Epithelial cell of esophagus (primary cell): Measurements from ENCODE around the gene TPSAB1.
"Not testable (repeated sequence)": the region's sequence is repeated elsewhere in the genome, so short reads cannot be mapped to it uniquely, and the experiment has no call there.

Source experiments
- DNase-seq: peaks from one replicate; pipeline ENCODE4 v3.0.0; 2010; ENCODE audit warnings: low read depth
- H3K4me3 ChIP-seq: 2 replicates; pipeline ENCODE4 v1.5.1; 2011; ENCODE audit warnings: mild to moderate bottlenecking, low read length, control low read depth
- TF ChIP-seq, protein P1 (sequence below): IDR thresholded peaks from 2 replicates; pipeline ENCODE4 v1.5.1; 2011; ENCODE audit warnings: low read depth, mild to moderate bottlenecking, low read length, control low read depth, inconsistent platforms; ENCODE audit not compliant: insufficient read depth; ENCODE audit errors: missing control alignments

The TPSAB1 gene

DNA sequence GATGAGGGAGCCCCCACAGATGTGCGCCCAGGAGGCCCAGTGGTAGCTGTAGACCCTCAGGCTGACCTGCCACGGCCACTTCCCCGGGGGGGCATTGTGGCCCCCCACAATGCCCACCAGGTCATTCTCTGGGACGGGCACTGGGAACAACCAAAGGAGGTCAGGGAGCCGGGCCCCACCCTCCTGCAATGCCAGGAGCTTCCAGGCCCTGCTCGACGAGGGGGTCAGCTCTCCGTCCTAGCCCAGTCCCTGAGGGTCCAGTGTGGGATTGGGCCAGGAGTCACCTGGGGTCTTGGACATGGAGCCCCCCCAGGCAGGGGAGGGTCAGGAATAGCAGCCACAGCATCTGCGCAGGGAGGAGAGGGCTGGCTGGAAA lies 22.3 kb downstream of the TPSAB1 start:
- DNase-seq, result no peak
- TF ChIP-seq, protein P1, sequence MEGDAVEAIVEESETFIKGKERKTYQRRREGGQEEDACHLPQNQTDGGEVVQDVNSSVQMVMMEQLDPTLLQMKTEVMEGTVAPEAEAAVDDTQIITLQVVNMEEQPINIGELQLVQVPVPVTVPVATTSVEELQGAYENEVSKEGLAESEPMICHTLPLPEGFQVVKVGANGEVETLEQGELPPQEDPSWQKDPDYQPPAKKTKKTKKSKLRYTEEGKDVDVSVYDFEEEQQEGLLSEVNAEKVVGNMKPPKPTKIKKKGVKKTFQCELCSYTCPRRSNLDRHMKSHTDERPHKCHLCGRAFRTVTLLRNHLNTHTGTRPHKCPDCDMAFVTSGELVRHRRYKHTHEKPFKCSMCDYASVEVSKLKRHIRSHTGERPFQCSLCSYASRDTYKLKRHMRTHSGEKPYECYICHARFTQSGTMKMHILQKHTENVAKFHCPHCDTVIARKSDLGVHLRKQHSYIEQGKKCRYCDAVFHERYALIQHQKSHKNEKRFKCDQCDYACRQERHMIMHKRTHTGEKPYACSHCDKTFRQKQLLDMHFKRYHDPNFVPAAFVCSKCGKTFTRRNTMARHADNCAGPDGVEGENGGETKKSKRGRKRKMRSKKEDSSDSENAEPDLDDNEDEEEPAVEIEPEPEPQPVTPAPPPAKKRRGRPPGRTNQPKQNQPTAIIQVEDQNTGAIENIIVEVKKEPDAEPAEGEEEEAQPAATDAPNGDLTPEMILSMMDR, result no peak
- H3K4me3 ChIP-seq, result no peak overlapping the region

DNA sequence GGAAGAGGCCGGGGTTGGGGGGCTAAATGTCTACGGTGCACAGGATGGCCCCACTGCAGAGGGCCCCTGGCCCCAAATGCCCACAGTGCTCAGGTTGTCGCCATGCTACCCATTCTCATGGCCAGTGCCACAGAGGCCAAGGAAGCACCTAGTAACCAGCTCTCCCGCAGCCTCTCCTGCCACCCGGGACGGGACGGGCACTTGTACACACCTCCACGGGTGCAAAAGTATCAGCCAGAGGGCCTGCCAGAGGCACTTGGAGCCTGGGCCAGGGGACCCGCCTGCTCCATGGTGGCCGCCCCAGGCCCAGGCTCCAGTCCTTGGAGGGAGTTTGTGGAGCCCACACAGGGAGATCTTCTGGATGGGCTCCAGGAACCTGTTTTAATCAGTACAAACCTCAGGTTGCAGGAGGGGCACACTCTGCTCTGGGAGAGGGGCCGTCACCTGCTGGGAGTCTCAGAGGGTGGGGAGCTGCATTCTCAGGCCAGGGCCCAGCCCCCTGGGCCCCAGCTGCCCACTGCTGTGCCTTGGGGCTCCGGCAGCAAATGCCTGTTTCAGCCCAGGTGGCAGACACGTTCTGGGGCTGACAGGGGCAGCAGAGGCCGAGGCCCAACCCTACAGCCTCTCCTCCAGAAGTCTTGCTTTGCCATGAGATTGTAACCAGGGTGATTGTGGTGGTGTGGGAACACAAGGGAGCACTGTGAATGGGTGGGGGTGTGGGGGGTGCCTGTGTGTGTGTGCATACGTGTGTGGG lies 23.3 kb downstream of the TPSAB1 start:
- no peak for DNase-seq
- TF ChIP-seq, protein P1, result no peak
- H3K4me3 ChIP-seq, result no peak overlapping the region

DNA sequence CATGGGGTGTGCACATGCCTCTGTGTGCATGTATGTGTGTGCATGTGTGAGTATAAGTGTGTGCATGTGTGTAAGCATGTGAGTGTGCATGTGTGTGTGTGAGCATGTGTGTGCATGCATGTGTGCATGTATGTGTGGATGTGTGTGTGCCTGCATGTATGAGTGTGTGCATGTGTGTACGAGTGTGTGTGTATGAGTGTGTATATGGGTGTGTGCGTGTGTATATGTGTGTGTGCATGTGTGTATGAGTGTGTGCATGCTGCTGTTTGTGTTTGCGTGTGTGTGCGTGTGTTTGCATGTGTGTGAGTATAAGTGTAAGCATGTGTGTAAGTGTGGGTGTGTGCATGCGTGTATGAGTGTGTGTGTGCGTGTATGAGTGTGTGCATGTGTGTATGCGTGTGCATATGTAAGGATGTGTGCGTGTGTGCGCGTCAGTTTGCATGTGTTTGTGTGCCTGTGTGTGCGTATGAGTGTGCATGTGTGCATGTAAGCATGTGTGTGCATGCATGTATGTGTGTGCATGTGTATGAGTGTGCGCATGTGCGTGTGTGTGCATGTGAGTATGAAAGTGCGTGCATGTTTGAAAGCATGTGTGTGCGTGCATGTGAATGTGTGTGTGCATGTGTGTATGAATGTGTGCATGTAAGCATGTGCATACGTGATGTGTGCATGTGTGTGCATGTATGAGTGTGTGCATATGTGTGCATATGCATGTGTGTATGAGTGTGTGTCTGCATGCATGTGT lies 24.0 kb downstream of the TPSAB1 start:
- no peak for DNase-seq
- TF ChIP-seq, protein P1, result no peak
- no peak overlapping the region for H3K4me3 ChIP-seq

DNA sequence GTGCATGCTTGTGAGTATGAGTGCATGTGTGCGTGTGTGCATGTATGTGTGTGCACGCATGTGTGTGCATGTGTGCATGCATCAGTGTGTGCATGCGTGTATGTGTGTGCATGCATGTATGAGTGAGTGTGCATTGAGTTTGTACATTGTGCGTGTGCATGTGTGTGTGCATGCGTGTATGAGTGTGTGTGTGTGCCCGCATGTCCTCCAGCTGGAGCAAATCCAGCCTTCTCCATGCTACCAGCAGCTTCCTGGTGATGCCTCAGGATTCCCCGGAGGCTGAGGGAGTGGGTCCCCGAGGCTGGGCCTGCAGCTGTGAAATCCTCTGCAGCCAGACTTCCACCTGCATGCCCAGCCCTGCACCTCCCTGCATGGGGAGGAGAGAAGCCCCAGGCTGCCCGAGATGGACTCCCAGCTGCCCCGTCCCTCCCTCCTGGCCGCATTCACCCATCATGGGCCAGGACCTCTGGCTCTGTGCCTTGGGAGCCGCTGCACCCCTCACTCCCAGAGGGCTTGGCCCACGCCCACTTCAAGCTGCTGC lies 24.7 kb downstream of the TPSAB1 start:
- TF ChIP-seq, protein P1, result no peak

DNA sequence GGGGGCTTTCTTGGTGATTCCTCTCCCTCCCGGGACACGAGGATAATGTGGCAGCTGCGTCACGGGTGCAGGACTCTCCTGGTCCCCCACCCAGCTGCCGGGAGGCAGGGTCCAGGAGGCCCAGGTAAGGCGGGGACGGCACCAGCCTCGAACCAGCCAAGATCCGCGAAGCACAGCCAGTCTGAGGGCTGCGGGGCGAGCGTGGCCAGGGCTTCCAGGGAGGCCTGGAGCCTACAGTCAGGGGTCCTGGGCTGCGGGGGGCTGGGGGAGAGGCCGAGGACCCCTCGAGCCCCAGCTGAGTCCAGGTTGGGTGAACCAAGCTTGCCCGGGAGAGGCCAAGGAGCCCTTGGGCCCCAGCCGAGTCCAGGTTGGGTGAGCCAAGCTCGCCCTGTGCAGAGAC lies 25.3 kb downstream of the TPSAB1 start:
- no peak overlapping the region for H3K4me3 ChIP-seq
- TF ChIP-seq, protein P1, result no peak

More for the DNA sequence above, 24.7 kb downstream of the TPSAB1 start:
- no peak for DNase-seq
- H3K4me3 ChIP-seq, result no peak overlapping the region

DNA sequence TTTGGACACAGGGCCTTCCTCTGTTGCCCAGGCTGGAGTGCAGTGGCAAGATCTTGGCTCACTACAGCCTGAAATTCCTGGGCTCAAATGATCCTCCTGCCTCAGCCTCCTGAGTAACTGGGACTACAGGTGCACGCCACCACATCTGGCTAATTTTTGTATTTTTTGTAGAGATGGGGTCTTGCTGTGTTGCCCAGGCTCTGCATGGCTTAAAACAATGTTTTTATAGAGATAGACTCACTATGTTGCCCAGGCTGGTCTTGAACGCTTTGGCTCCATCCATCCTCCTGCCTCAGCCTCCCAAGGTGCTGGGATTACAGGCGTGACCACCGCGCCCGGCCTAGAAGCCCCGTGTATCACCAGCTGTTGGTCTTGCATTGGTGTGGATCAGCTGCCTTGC lies 28.9 kb downstream of the TPSAB1 start:
- not testable (repeated sequence) for DNase-seq, H3K4me3 ChIP-seq

More for the DNA sequence above, 25.3 kb downstream of the TPSAB1 start:
- DNase-seq, result no peak

DNA sequence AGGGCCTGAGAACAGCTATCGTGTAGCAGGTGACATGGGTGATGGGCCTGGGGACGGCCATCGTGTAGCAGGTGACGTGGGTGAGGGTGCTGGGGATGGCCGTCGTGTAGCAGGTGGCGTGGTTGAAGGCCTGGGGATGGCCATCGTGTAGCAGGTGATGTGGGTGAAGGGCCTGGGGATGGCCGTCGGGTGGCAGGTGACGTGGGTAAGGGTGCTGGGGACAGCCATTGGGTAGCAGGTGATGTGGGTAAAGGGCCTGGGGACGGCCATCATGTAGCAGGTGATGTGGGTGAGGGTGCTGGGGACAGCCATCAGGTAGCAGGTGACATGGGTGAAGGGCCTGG lies 30.8 kb downstream of the TPSAB1 start:
- H3K4me3 ChIP-seq, result no peak overlapping the region
- TF ChIP-seq, protein P1, result no peak
- no peak for DNase-seq

DNA sequence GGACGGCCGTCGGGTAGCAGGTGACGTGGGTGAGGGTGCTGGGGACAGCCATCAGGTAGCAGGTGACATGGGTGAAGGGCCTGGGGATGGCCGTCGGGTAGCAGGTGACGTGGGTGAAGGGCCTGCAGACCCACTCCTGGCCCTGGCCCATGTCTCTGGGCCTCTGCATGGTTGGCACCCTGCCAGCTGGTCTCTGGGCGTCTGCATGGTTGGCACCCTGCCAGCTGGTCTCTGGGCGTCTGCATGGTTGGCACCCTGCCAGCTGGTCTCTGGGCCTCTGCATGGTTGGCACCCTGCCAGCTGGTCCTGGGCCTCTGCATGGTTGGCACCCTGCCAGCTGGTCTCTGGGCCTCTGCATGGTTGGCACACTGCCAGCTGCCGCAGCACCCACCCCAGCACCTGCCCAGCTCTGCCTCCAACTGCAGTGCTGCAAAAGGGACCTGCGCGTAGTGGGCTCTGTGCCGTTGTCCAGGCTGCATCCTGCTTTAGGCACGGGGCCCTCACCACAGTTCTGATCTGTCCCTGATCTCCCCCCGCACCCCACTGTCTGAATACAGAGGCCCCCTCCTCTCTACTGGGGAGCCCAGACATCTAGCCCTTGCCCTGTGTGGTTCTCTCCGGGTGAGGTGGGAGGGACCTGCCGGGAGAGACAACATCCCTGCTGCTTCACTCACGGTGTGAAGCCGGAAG lies 31.4 kb downstream of the TPSAB1 start:
- H3K4me3 ChIP-seq, DNase-seq: not testable (repeated sequence)
